HepG2 (cell line): ENCODE data around the gene MID1. TPM values are rescaled to one million over a fixed set of nuclear protein-coding genes. Genes with fewer than 3 reads are reported as not detected.
A peak's percentile ranks its signal among the peaks of the same experiment; 100 is the strongest.

Experiments
- ATAC-seq: fragments of 200-7000 bp; cut with Tn5 transposase; 3 replicates; pipeline ENCODE4 v1.9.1; 2020; ENCODE audit warnings: mild to moderate bottlenecking, moderate library complexity
- BruUV-seq: library from RNA; stranded (reverse); fragments of 400-500 nt; replicated peaks from 2 replicates; lab custom pipeline; 2021; lab: Mats Ljungman, UMichigan
- CTCF ChIA-PET: fragments of 300-600 bp; formaldehyde crosslinking; extraction: SDS; loops from one replicate; lab custom pipeline; 2021; ENCODE audit warnings: low total read pairs, inconsistent platforms, low intra/inter-chr PET ratio; lab: Yijun Ruan, JAX
- POLR2A ChIA-PET: fragments of 350-600 bp; sonication (Branson Sonifier 250); formaldehyde crosslinking; loops from one replicate; lab custom pipeline; 2020; ENCODE audit warnings: antibody characterized with exemption, inconsistent platforms; lab: Yijun Ruan, JAX
- DNase-seq: peaks from one replicate; pipeline ENCODE4 v3.0.0-alpha.2; 2015; ENCODE audit warnings: low spot score
- FAIRE-seq: peaks from 3 replicates; lab custom pipeline; 2011; peaks lifted over from hg19 to GRCh38; lab: Jason Lieb, UNC
- H2AFZ ChIP-seq: one replicate; pipeline ENCODE4 v1.6.1; 2011; ENCODE audit warnings: low read length, inconsistent platforms
- H3K27ac ChIP-seq: fragments of 300-600 bp; 3 replicates; pipeline ENCODE4 v1.8.0; 2011; ENCODE audit warnings: mixed run types, mild to moderate bottlenecking, mixed read lengths, low read length, inconsistent platforms; ENCODE audit not compliant: insufficient read depth; ENCODE audit errors: extremely low read length
- H3K27me3 ChIP-seq, 2 experiments: fragments of 200-600 bp in 1 of 2; 2 replicates in 1 of 2; 3 replicates in 1 of 2; pipeline versions ENCODE4 v1.6.0 to v1.8.0; 2011; ENCODE audit warnings: low read length in 2 of 2, mild to moderate bottlenecking in 2 of 2, moderate library complexity in 2 of 2, inconsistent platforms in 1 of 2; ENCODE audit not compliant: insufficient read depth in 2 of 2, control insufficient read depth in 1 of 2
- H3K36me3 ChIP-seq, 2 experiments: fragments of 200-600 bp in 1 of 2; replicated peaks in 1 of 2; 2 replicates in 1 of 2; 3 replicates in 1 of 2; pipeline versions ENCODE4 v1.5.1 to v1.8.0; 2011; ENCODE audit warnings: low read length in 2 of 2, inconsistent platforms in 1 of 2; ENCODE audit not compliant: insufficient read depth in 2 of 2, control insufficient read depth in 1 of 2
- H3K4me1 ChIP-seq: 2 replicates; pipeline ENCODE4 v1.5.1; 2012; ENCODE audit warnings: low read length, inconsistent platforms; ENCODE audit not compliant: insufficient read depth
- H3K4me2 ChIP-seq: 2 replicates; pipeline ENCODE4 v1.6.0; 2011; ENCODE audit warnings: low read depth, low read length, inconsistent platforms
- H3K4me3 ChIP-seq, 3 experiments: fragments of 200-600 bp in 1 of 3; sonication (generic), shearing (Covaris generic) in 1 of 3; replicated peaks in 1 of 3; 2 replicates each; pipeline ENCODE4 v1.5.1; 2011 to 2016; ENCODE audit warnings: low read length in 3 of 3, inconsistent platforms in 2 of 3, low read depth in 2 of 3, mild to moderate bottlenecking in 2 of 3, control low read depth in 1 of 3, mixed read lengths in 1 of 3; ENCODE audit not compliant: insufficient read depth in 1 of 3
- H3K79me2 ChIP-seq: one replicate; pipeline ENCODE4 v1.6.1; 2011; ENCODE audit warnings: low read length, inconsistent platforms; ENCODE audit not compliant: insufficient read depth
- H3K9ac ChIP-seq: 2 replicates; pipeline ENCODE4 v1.6.0; 2011; ENCODE audit warnings: mild to moderate bottlenecking, low read depth, low read length, inconsistent platforms; ENCODE audit not compliant: insufficient read depth
- H3K9me3 ChIP-seq: 2 replicates; pipeline ENCODE4 v1.5.1; 2012; ENCODE audit warnings: mild to moderate bottlenecking, low read length
- H4K20me1 ChIP-seq: 2 replicates; pipeline ENCODE4 v1.6.0; 2011; ENCODE audit warnings: inconsistent platforms, mild to moderate bottlenecking, low read length, moderate library complexity; ENCODE audit not compliant: insufficient read depth
- CCAR2 ChIP-seq: fragments of 200-400 bp; formaldehyde crosslinking; optimal IDR thresholded peaks from 2 replicates; pipeline ENCODE3; 2018; ENCODE audit warnings: low read depth, mild to moderate bottlenecking, low read length, moderate library complexity
- CEBPB ChIP-seq: IDR thresholded peaks from 2 replicates; pipeline ENCODE4 v1.6.1; 2011; ENCODE audit warnings: low read depth, low read length, improper control_type of control experiment, borderline replicate concordance
- HCFC1 ChIP-seq: fragments of 150-350 bp; IDR thresholded peaks from 2 replicates; pipeline ENCODE4 v1.6.1; 2014; ENCODE audit warnings: low read depth, low read length
- ISL2 ChIP-seq: sonication (generic); formaldehyde crosslinking; IDR thresholded peaks from 2 replicates; pipeline ENCODE4 v1.5.0; 2020; ENCODE audit warnings: missing genetic modification reagents
- KAT7 ChIP-seq: IDR thresholded peaks from 2 replicates; pipeline ENCODE4 v1.6.1; 2018; ENCODE audit warnings: borderline replicate concordance, missing compliant biosample characterization
- NCOA2 ChIP-seq: sonication (generic); formaldehyde crosslinking; IDR thresholded peaks from 2 replicates; pipeline ENCODE4 v1.8.0; 2022; ENCODE audit warnings: inconsistent platforms
- NFE2L2 ChIP-seq: fragments of 150-350 bp; IDR thresholded peaks from 2 replicates; pipeline ENCODE4 v1.6.1; 2014; ENCODE audit warnings: low read length
- SOX13 ChIP-seq, 3 experiments: fragments of 450-650 bp in 1 of 3; sonication (generic) in 1 of 3; formaldehyde crosslinking in 1 of 3; IDR thresholded peaks in 2 of 3; conservative IDR thresholded peaks in 1 of 3; 2 replicates each; pipeline versions ENCODE4 v1.5.0 to v1.6.1; 2016 to 2020; ENCODE audit warnings: antibody characterized with exemption in 1 of 3, mild to moderate bottlenecking in 1 of 3, missing compliant biosample characterization in 1 of 3, missing genetic modification reagents in 1 of 3, moderate library complexity in 1 of 3
- ZBTB14 ChIP-seq: sonication (generic); formaldehyde crosslinking; IDR thresholded peaks from 2 replicates; pipeline ENCODE4 v1.4.0; 2020; ENCODE audit warnings: missing genetic modification reagents
- ZNF629 ChIP-seq: sonication (generic); formaldehyde crosslinking; conservative IDR thresholded peaks from 2 replicates; pipeline ENCODE4 v1.5.0; 2020; ENCODE audit warnings: missing genetic modification reagents
- WGBS: methylation state at CpG from one replicate; pipeline ENCODE4 v1.1.6; 2017; ENCODE audit warnings: low lambda C conversion rate; 5-methylcytosine and 5-hydroxymethylcytosine counted together
- in situ Hi-C: cut with HindIII; loops from 2 replicates; pipeline ENCODE4 v1.10.0; 2017; ENCODE audit warnings: low pct_unique_long_range_greater_than_20kb; ENCODE audit not compliant: extremely low pct_ligation_motif_present
- intact Hi-C: fragments of 100-400 bp; cut with micrococcal nuclease; formaldehyde crosslinking; loops from one replicate; pipeline ENCODE4 v1.10.0; 2022; ENCODE audit not compliant: unreplicated experiment
- polyA plus RNA-seq, 8 experiments: library from polyadenylated mRNA; depleted of rRNA in 3 of 8; stranded (reverse) in 7 of 8; unstranded in 1 of 8; fragments of >200 nt; fragmentation: Illumina TruSeq in 4 of 8; extraction: Trizol in 4 of 8; gene quantifications; 2 replicates each; pipeline versions ENCODE4 v1.2.1 to v1.2.3, GENCODE V29; 2011 to 2016; ENCODE audit warnings: low read depth in 4 of 8, missing spikeins in 1 of 8, mixed read lengths in 1 of 8; ENCODE audit not compliant: insufficient read depth in 1 of 8
- total RNA-seq, 5 experiments: library from RNA; depleted of rRNA; stranded (reverse); fragments of >200 nt; fragmentation: Illumina TruSeq; extraction: Trizol; gene quantifications; 2 replicates each; pipeline ENCODE4 v1.2.3, GENCODE V29; 2016; ENCODE audit warnings: low read depth in 1 of 5
- TF ChIP-seq, protein P1 (sequence below): sonication (generic); formaldehyde crosslinking; IDR thresholded peaks from 2 replicates; pipeline ENCODE4 v1.4.0; 2020; ENCODE audit warnings: missing genetic modification reagents, borderline replicate concordance
- TF ChIP-seq, protein P2 (sequence below): IDR thresholded peaks from 2 replicates; pipeline ENCODE4 v1.6.1; 2012; ENCODE audit warnings: low read length, improper control_type of control experiment

The MID1 gene
- total and polyA plus RNA-seq, 2 of the 13 experiments (the other 11 are each of a cell fraction or from before 2014, with no cell fraction given) = 0.86 to 1.1 TPM

DNA sequence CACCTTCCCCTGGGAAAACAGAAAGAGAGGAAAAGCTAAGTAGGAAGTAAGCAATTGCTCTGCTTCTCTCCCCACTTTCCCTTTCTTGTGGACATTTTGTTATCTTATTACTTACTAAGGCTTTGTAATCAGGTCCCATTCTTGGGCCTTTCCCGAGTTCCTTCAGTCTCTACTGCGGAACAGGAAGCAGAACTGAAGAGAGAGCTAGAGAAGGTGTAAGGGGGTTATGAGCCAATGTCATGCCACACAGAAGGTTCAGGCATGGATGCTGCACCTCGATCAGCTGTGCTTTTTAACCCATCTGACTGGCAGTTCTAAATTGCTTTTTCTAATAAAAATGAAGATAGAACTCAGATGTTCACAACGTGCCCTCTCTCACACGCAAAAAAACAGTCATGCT is 83.6 kb downstream of the MID1 start (continued):
- TF ChIP-seq, protein P1, sequence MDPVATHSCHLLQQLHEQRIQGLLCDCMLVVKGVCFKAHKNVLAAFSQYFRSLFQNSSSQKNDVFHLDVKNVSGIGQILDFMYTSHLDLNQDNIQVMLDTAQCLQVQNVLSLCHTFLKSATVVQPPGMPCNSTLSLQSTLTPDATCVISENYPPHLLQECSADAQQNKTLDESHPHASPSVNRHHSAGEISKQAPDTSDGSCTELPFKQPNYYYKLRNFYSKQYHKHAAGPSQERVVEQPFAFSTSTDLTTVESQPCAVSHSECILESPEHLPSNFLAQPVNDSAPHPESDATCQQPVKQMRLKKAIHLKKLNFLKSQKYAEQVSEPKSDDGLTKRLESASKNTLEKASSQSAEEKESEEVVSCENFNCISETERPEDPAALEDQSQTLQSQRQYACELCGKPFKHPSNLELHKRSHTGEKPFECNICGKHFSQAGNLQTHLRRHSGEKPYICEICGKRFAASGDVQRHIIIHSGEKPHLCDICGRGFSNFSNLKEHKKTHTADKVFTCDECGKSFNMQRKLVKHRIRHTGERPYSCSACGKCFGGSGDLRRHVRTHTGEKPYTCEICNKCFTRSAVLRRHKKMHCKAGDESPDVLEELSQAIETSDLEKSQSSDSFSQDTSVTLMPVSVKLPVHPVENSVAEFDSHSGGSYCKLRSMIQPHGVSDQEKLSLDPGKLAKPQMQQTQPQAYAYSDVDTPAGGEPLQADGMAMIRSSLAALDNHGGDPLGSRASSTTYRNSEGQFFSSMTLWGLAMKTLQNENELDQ (CRISPR knock-in tag) = no peak
- no peak for TF ChIP-seq CEBPB
- no peak for TF ChIP-seq HCFC1
- TF ChIP-seq NFE2L2 = no peak
- TF ChIP-seq, protein P2, sequence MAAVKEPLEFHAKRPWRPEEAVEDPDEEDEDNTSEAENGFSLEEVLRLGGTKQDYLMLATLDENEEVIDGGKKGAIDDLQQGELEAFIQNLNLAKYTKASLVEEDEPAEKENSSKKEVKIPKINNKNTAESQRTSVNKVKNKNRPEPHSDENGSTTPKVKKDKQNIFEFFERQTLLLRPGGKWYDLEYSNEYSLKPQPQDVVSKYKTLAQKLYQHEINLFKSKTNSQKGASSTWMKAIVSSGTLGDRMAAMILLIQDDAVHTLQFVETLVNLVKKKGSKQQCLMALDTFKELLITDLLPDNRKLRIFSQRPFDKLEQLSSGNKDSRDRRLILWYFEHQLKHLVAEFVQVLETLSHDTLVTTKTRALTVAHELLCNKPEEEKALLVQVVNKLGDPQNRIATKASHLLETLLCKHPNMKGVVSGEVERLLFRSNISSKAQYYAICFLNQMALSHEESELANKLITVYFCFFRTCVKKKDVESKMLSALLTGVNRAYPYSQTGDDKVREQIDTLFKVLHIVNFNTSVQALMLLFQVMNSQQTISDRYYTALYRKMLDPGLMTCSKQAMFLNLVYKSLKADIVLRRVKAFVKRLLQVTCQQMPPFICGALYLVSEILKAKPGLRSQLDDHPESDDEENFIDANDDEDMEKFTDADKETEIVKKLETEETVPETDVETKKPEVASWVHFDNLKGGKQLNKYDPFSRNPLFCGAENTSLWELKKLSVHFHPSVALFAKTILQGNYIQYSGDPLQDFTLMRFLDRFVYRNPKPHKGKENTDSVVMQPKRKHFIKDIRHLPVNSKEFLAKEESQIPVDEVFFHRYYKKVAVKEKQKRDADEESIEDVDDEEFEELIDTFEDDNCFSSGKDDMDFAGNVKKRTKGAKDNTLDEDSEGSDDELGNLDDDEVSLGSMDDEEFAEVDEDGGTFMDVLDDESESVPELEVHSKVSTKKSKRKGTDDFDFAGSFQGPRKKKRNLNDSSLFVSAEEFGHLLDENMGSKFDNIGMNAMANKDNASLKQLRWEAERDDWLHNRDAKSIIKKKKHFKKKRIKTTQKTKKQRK = no peak
- no peak for TF ChIP-seq CCAR2
- no peak for TF ChIP-seq ISL2
- no peak for TF ChIP-seq ZNF629

- H3K4me2 ChIP-seq = no peak overlapping the region
- no TSS peak for BruUV-seq
- CTCF ChIA-PET = no interaction called here
- DNase-seq = peak; percentile 75
- H3K27ac ChIP-seq = no peak overlapping the region
- in situ Hi-C loops = no loop called here
- H2AFZ ChIP-seq = no peak overlapping the region
- H3K9ac ChIP-seq = no peak overlapping the region
- H3K36me3 ChIP-seq = no peaks in the 10 kb centered on the region
- H3K9me3 ChIP-seq = no peaks in the 10 kb centered on the region
- TF ChIP-seq NCOA2 (CRISPR knock-in tag) = peak; percentile 61
- TF ChIP-seq SOX13 (IDR thresholded peaks at IDR 0.05) = no peak
- TF ChIP-seq SOX13 (CRISPR knock-in tag; conservative IDR thresholded peaks at IDR 0.05 in 1 of 2, IDR thresholded peaks at IDR 0.05 in 1 of 2) = 0 out of 4 replicates have a peak, but pooled peaks of 1 of the 2 experiments have one; percentile 32
- TF ChIP-seq KAT7 = no peak
- TF ChIP-seq ZBTB14 (CRISPR knock-in tag) = no peak
- H3K4me3 ChIP-seq = no peak overlapping the region
- no peak for ATAC-seq
- no peaks in the 10 kb centered on the region for H4K20me1 ChIP-seq
- POLR2A ChIA-PET = no interaction called here
- WGBS = 37% methylated on average over 2 of the region's 2 CpGs
- intact Hi-C loops = no loop called here
- H3K4me1 ChIP-seq = peaks cover 30% of the 10 kb centered on the region
- no peaks in the 10 kb centered on the region for H3K79me2 ChIP-seq
- no peak for FAIRE-seq
- no peaks in the 10 kb centered on the region for H3K27me3 ChIP-seq
Measured at GRCh38 chrX:10534611-10535010, 85.8 kb downstream of the MID1 start.
